OCI-LY7 (cell line): ENCODE data around the gene RAPGEF2.

ENCODE experiments used
- CTCF ChIP-seq: fragments of 200-600 bp; sonication (generic); conservative IDR thresholded peaks from 2 replicates; pipeline ENCODE4 v1.5.1; 2014; ENCODE audit warnings: mild to moderate bottlenecking, antibody characterized with exemption, low read length, moderate library complexity, mixed read lengths
- EZH2phosphoT487 ChIP-seq: fragments of 200-600 bp; sonication (generic); IDR thresholded peaks from 2 replicates; pipeline ENCODE4 v1.6.1; 2018; ENCODE audit warnings: low read depth, borderline replicate concordance, mild to moderate bottlenecking, mixed run types, antibody characterized with exemption, low read length, moderate library complexity, mixed read lengths

DNA sequence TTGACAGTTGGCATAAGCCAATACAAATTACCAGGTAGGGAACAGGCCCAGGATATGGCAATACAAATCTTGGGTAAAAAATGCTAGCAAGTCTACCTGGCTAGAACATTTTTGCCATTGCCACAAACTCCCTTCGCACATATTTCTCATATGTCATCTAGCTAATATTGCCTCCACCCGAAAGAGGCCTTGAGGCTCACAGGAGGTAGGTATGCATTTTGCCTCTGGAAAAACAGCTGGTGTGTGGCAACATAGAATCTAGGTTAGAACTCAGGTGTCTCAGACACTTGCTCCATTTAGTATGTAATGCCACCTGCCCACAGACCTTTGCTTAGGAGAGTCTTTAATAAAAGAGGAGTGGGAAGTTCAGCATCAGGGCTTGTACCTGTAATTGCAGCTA, 16.3 kb upstream of the RAPGEF2 start:
- no peak for TF ChIP-seq EZH2phosphoT487
- no peak for TF ChIP-seq CTCF
